HG02938 (cell line): ENCODE measurements around the gene DRAXIN.

Experiments
- ATAC-seq: cut with Tn5 transposase; IDR thresholded peaks from one replicate; pipeline ENCODE4 v1.9.1; 2021; ENCODE audit warnings: mild to moderate bottlenecking, moderate library complexity; ENCODE audit not compliant: unreplicated experiment

The DRAXIN gene

DNA sequence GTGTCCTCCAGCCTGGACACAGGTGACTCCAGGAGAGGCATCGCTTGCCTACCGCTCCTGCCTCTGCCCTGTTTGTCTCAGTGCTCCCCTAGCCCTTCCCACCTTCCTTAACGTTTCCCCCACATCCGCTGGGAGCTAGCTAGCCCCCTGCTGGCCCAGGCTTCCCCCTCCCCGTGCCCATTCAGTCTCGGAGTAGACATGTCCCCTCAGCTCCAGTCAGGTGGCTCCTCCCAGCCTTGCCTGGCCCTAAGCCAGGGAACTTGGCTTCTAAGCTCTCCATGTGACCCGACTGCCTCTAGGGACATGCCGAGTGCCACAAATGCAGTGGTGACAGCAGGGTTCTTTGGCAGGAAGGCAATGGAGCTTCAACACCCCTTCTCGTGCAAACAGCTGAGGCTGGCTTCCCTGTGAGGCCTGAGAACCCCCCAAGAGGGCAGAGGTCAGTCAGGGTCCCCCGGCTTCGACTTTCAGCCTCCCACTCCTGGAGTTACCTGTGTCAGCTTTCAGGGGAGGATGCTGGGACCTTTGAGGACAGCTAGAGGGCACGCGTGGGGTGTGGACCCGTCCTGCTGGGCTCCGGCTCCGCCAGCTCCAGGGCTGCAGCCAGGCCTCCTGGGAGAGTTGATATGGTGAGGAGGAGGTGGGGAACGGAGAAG lies 16.2 kb downstream of the DRAXIN start:
- no peak for ATAC-seq

- no peak for ATAC-seq
Observed at GRCh38 chr1:11708554-11709350, 17.2 kb downstream of the DRAXIN start.

GRCh38 chr1:11711490-11711889 lies 20.0 kb downstream of the DRAXIN start:
- no peak for ATAC-seq

GRCh38 chr1:11712285-11712684 lies 20.8 kb downstream of the DRAXIN start:
- no peak for ATAC-seq

- ATAC-seq: no peak
Observed at GRCh38 chr1:11713095-11713494, 21.6 kb downstream of the DRAXIN start.

- no peak for ATAC-seq
Observed at GRCh38 chr1:11714831-11715575, 23.5 kb downstream of the DRAXIN start.

DNA sequence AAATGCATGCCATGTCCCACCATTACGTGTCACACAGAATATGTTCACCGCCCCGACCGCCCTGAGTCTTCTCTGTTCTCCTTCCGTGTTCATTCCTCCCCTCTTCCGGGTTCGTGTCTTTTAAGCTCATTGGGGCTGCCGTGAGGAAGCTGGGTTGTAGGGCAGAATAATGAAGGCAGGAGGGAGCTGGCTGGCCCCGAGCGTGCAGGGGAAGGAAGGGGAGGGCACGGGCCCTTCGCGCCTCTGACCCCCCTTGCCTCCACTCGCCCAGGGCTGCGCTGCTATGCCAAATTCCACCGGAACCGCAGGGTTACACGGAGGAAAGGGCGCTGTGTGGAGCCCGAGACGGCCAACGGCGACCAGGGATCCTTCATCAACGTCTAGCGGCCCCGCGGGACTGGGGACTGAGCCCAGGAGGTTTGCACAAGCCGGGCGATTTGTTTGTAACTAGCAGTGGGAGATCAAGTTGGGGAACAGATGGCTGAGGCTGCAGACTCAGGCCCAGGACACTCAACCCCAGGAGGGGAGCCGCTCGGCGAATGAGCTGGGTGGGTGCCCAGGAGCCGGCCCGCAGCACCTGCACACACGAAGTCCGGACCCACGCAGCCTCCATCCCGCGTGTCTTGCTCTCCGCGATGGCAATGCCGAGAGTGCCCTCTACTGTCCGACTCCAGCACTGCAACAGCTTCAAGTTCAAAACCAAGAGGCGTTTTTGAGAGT lies 28.0 kb downstream of the DRAXIN start:
- no peak for ATAC-seq

DNA sequence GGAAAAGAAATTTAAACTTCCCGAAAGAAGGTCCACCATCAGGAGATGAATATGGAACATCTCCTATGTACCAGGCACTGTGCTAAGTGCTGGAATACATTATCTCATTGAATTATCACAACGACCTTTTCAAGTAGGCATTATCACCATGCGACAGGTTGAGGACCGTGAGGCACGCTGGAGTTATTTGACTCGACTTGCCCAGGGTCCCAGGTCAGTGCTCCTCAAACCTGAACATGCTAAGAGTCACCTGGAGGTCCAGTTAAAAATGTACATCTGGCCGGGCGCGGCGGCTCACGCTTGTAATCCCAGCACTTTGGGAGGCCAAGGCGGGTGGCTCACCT lies 28.5 kb downstream of the DRAXIN start:
- ATAC-seq: no peak

- no peak for ATAC-seq
Observed at GRCh38 chr1:11720525-11720924, 29.0 kb downstream of the DRAXIN start.

- ATAC-seq: no peak
Observed at GRCh38 chr1:11721311-11721710, 29.8 kb downstream of the DRAXIN start.

- no peak for ATAC-seq
Observed at GRCh38 chr1:11722538-11722937, 31.0 kb downstream of the DRAXIN start.

- ATAC-seq: no peak
Observed at GRCh38 chr1:11725616-11726015, 34.1 kb downstream of the DRAXIN start.

- ATAC-seq: no peak
Observed at GRCh38 chr1:11727119-11727518, 35.6 kb downstream of the DRAXIN start.

GRCh38 chr1:11728126-11728806 lies 36.8 kb downstream of the DRAXIN start:
- ATAC-seq: no peak

GRCh38 chr1:11729155-11729497 lies 37.6 kb downstream of the DRAXIN start:
- no peak for ATAC-seq

GRCh38 chr1:11729498-11730428 lies 38.3 kb downstream of the DRAXIN start:
- ATAC-seq: no peak

DNA sequence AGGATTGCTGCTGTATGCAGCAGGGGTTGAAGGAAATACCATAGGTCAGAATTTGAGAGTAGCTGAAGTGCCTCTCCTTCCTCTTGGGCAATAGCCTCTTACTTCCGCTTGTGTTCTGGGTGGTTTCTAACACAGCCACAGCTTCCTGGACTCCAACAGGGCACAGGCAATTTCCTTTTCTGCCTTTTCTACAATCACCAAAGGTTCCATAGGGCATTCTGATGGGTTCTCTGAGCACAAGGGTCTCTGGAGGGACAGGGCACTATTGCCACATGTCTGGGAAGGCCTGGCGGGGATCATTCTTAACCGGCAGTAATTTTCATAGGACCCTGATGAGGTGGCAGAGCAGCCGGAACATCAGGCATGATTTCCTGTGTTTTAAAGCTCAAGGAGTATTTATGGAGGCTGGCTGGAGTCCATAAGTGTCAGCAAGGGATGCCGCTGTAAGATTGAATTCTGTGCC lies 39.0 kb downstream of the DRAXIN start:
- no peak for ATAC-seq

- no peak for ATAC-seq
Observed at GRCh38 chr1:11731691-11732283, 40.3 kb downstream of the DRAXIN start.

DNA sequence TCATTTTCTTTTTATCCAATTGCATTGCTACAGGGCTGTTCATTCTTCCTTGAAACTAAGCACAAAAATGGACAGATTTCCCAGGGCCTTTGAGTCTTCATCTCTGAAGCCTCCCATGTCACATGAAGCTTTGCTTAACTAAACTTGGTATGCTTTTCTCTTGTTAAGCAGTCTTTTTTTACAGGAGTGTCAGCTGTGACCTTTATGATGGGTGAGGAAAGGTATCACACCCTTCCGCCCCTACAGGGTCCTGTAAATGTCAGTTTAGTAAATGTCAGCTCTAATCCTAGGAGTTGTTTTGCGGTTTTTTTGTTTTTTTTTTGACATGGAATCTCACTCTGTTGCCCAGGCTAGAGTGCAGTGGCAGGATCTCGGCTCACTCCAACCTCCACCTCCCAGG lies 41.8 kb downstream of the DRAXIN start:
- ATAC-seq: no peak
